HuH-7 (cell line): ENCODE results near the gene TRIO.

Source experiments
- DNase-seq: peaks from one replicate; pipeline ENCODE4 v3.0.0; 2011; ENCODE audit warnings: low spot score

TRIO gene

GRCh38 chr5:14226554-14226953 is 83.4 kb downstream of the TRIO start:
- no peak for DNase-seq

DNA sequence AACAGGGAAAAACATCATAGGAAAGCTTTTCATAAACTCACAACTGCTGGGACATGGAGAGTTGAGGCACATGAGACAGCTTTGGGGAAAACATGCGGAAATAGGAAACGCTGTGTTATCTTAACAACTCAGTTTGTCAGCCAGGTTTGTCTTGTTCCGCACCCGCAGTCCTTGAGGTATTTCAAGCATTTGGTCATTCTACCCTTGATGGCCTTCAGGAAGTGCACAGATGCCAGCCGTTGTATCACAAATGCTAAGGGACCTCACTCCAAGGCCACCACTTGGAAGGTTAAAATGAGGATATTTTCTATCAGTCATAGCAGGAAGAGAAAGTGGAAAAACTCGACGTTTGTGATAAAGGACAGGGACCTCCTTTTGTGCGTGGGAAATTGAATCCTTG is 83.8 kb downstream of the TRIO start:
- no peak for DNase-seq

DNA sequence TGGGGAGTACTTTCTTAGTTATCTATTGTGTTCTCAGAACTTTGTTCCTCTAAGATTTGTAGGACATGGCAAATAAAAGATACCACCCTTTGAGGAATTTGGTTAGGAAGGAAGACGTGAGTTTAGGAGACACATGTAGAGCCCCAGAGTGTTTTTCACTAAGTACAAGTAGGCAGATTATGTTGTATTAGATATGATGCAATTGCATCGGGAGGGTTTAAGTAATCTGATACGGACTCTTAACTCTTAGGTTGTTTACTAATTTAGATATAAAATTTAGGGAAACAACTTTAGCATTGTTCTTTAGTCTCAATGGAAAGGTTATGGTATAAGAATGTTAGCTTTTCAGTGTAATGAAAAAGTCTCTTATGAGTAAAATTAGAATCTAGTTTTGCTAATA is 84.4 kb downstream of the TRIO start:
- DNase-seq, result no peak

DNA sequence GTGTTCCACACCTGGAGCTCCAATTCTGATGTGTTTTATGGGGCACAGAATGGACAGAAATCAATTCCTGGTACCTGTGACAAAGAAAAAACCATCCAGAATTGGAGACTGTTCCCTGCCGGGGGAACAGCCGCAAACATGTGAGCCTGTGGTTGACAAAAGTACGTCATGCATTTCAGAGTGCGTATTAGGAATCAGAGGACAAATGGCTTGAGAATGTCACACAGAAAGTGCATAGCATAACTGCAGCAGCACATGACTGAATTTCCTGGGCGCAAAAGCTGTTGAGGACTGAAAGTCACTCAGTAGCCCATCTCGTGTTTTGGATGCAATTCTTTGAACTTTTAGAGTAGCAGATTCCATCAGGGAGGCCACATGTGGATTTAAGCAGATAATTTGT is 85.1 kb downstream of the TRIO start:
- DNase-seq, result no peak

- DNase-seq, result no peak
Observed at GRCh38 chr5:14229181-14229580, 86.0 kb downstream of the TRIO start.

- DNase-seq, result no peak
Observed at GRCh38 chr5:14229734-14230133, 86.6 kb downstream of the TRIO start.

GRCh38 chr5:14231156-14231555 is 88.0 kb downstream of the TRIO start:
- no peak for DNase-seq

DNA sequence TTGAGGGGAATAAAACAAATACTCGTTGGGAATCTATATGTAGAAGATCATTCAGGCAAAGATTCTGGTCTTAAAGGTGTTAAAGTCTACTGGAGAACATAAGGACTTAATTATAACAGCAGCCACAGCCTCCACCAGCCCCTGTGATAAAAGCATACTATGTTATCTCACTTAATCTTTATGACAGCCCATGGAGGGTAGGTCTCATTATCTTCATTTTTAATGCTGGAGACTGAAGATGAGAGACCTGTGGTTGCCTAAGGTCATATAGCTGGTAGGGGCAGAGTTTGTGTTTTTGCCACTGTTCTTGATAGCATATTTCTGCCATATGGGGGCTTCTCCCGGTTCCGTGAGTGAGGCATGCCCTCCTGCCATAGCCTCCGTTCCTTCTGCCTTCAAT is 88.7 kb downstream of the TRIO start:
- DNase-seq, result no peak

DNA sequence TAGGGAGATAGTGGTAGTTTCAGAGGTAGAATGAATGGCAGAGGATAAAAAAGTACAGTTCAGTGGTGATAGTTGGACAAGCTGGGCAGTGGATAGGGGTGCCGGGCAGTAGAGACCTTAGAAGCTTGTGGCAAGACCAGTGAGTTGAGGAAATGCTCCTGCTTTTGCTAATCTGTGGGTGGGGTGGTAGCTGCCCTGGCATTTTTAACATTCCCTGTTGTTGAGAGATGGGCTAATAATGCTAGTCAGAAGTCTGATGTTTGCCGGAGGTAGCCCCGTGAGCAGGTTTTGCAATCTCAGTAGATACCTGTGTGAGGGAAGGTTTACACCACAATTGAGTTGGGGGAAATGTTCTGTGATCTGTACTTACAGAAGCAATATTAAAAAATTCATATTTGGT is 91.1 kb downstream of the TRIO start:
- DNase-seq, result no peak

GRCh38 chr5:14235872-14236271 is 92.7 kb downstream of the TRIO start:
- DNase-seq, result no peak

- no peak for DNase-seq
Observed at GRCh38 chr5:14236757-14237156, 93.6 kb downstream of the TRIO start.

GRCh38 chr5:14237317-14238086 is 94.4 kb downstream of the TRIO start:
- no peak for DNase-seq

DNA sequence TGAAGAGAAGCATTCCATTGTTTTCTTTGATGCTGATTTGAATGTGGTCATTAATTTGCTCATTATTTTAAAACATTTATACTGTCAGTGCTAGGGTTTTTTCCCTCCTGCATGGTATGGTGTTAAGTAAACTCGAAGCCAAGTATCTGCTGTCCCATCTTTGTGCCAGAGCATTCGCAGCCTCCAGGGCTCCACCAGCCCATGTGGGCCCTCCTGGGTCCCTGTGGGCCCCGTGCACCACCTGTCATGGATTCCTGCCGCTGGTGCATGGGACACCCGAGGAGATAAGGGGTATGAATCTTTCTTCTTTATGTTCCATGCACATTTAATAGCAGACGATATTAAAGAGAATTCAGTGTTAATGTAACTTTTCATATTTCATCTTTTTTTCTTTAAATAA is 95.1 kb downstream of the TRIO start:
- DNase-seq, result no peak

- DNase-seq, result no peak
Observed at GRCh38 chr5:14239404-14239803, 96.3 kb downstream of the TRIO start.

GRCh38 chr5:14239951-14240350 is 96.8 kb downstream of the TRIO start:
- no peak for DNase-seq

DNA sequence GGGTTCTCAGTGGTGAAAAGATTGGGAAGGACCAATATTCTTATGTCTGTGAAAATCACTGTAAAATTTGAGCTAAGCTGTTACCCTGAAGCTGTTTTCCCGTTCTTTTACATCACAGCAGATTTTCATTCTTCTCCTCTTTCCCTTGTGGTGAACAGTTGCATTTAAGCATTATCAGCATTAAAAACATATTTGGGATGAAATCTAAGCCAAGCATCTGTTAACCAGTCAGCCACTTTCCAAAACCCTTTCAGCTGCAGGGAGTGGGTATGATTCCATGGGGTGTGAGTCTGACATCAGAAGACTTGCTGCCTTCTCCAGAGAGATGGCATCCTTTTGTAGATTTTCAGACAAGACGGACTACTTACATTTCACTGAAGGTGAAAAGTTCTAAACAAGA is 97.2 kb downstream of the TRIO start:
- no peak for DNase-seq

GRCh38 chr5:14241141-14241540 is 98.0 kb downstream of the TRIO start:
- DNase-seq, result no peak

DNA sequence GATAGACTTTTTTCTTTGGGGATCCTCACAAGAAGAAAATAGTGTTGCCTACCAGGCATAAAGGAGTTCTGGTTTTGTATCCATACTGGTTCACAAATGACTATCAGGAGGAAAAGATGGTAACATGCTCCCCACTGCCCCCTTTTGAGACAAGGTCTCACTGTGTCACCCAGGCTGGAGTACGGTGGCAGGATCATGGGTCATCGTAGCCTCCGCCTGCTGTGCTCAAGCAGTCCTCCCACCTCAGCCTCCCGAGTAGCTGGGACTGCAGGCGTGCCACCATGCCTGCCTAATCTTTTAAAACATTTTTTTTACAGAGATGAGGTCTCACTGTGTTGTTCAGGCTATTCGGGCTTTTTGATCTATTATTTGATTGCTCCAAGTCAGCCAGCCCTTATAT is 99.3 kb downstream of the TRIO start:
- DNase-seq, result no peak

GRCh38 chr5:14242871-14243383 is 99.8 kb downstream of the TRIO start:
- DNase-seq, result no peak

GRCh38 chr5:14243766-14244165 is 100.6 kb downstream of the TRIO start:
- no peak for DNase-seq

DNA sequence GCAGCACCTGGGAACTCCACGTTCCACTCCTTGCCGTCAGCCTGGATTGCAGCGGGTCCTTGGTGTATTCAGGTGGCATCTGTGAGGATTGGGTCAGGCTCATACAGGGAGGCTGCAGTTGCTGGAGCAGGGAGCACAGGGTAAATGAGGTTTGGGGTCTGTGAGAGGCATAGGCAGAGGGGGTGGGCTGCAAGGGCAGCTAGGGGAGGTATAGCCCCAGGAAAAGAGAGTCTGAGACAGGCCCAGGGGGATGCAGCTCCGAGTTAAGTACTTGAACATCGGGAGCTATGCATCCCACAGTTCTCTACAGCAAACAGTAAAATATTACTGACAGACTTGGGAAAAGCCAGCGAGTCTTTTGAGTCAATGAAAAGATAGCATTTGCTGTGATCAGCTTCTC is 101.6 kb downstream of the TRIO start:
- DNase-seq, result no peak

DNA sequence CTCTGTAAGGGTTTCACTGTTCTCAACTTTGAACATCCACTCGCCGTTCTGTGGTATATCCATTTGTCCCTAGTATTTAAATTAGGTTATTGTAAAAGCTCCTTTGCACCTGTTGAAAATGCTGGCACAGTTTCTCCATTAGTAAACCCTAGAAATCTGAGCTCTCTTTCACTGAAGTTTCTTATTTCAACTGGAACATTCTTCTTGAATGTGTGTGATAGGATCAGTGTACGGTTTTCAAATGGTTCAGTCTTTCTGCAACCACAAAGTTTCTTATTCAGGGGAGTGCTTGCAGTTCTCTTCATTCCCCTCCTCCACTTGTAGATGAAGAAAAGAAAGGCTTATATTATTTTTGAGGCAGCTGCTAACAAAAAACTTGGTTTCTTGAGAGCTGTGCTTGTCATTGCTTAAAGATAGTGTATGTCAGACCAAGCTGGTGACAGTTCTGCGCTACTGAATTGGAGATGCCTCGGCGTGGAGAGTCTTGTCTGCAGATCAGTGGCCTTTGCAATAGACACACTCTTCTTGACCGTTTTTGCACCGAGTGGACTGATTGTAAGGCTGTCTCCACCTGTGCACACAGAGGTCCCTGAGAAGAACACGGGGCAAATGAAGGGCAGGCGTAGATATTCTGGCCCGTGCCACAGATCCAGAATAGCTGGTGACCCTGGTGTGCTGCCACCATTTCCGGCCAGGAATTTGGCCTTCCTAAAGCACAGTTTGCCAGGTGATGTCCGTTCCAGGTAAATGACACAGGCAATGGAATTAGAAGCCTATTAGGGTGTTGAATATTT is 102.2 kb downstream of the TRIO start:
- no peak for DNase-seq

- no peak for DNase-seq
Observed at GRCh38 chr5:14246350-14247053, 103.4 kb downstream of the TRIO start.
